ENCODE results near the gene HPCAL1. TPM values are rescaled to one million over a fixed set of nuclear protein-coding genes. Genes with fewer than 3 reads are reported as not detected.

HPCAL1 gene
- total and polyA plus RNA-seq, 2 donors (not counting 3 experiments of a cell fraction or from before 2014, with no cell fraction given) = 56.5 to 77.4 TPM

DNA sequence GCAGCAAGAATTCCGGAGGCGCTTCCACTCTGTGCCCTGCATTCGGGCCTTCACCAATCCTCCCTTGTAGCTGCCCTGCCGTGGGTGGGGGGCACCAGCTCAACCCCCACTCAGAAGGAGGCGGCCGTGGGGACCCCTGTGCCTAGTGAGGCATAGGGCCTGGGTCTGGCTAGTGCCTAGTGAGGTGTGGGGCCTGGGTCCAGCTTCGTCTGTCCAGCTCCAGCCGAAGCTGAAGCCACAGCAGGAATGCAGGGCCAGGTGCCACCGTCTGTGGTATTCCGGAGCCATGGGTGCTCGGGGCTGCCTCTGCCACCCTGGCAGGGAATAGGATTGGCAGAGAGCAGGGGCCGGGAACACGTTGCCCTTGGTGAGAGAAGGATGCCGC, 133.1 kb downstream of the HPCAL1 start:
- Histone ChIP-seq H2AFZ (ENCODE audit: low read depth, low read length) (no peak overlapping the region), H3K9me1 (replicated peaks; ENCODE audit: control insufficient read depth, extremely low read depth, insufficient read depth, low read length) (no peaks in the 10 kb centered on the region), H3K9ac (replicated peaks; ENCODE audit: extremely low read depth, insufficient read depth, low read length) (no peak overlapping the region), H4K20me1 (replicated peaks; ENCODE audit: control insufficient read depth, extremely low read depth, insufficient read depth, low read length) (no peaks in the 10 kb centered on the region), H3K27ac (ENCODE audit: insufficient read depth, low read depth, low read length) (no peak overlapping the region), H3K9me3 (replicated peaks; ENCODE audit: control insufficient read depth, insufficient read depth, low read length) (no peaks in the 10 kb centered on the region), H3K27me3 (ENCODE audit: control insufficient read depth in 2 of 2, insufficient read depth in 2 of 2, low read length in 2 of 2) (no peaks in the 10 kb centered on the region), H3K4me2 (ENCODE audit: insufficient read depth, low read length) (no peak overlapping the region), H3K79me2 (ENCODE audit: control insufficient read depth, insufficient read depth, low read length) (no peaks in the 10 kb centered on the region), H3K4me1 (ENCODE audit: control insufficient read depth, extremely low read depth, insufficient read depth, low read length) (peaks cover 3% of the 10 kb centered on the region), H3K36me3 (ENCODE audit: control insufficient read depth in 2 of 2, extremely low read depth in 1 of 2, insufficient read depth in 2 of 2, low read length in 2 of 2) (peaks cover 5 to 10% of the 10 kb centered on the region in 2 experiments), H3K4me3 (replicated peaks in 1 of 3; ENCODE audit: insufficient read depth in 1 of 3, low read depth in 1 of 3, low read length in 3 of 3) (no peak overlapping the region)
- CTCF ChIA-PET = interaction anchor here (0.8 to 10.5 kb wide), 28 partner anchors 9 to 665 kb away, joined by 3 to 565 read pairs (median 12); partner anchors contain the start of genes CYS1, HPCAL1, KLF11 and ODC1
- dilution Hi-C loops (cut with MboI; ENCODE audit: extremely low pct_ligation_motif_present, low sequenced_read_pairs) (no loop called here), intact Hi-C loops (cut with micrococcal nuclease) (loop anchor here (1.0 to 5.0 kb wide), 8 partner anchors 27 to 624 kb away; partner anchors contain the start of gene HPCAL1)
- DNase-seq (ENCODE audit: low read depth, low spot score) = no peak
- POLR2A ChIA-PET = interaction anchor here (0.6 to 1.8 kb wide), 2 partner anchors 234 to 363 kb away, joined by 3 to 6 read pairs; no protein-coding TSS in a partner anchor
- BruUV-seq (replicated peaks) = no TSS peak
- TF ChIP-seq JUN (IDR thresholded peaks at IDR 0.05; ENCODE audit: borderline replicate concordance, insufficient read depth, insufficient read length, low read depth) = no peak
- TF ChIP-seq FOS (IDR thresholded peaks at IDR 0.05; ENCODE audit: borderline replicate concordance, insufficient read depth, low read length) = no peak
- TF ChIP-seq EZH2 (IDR thresholded peaks at IDR 0.05; ENCODE audit: borderline replicate concordance, low read depth, low read length, severe bottlenecking) = no peak
- TF ChIP-seq, protein P1, sequence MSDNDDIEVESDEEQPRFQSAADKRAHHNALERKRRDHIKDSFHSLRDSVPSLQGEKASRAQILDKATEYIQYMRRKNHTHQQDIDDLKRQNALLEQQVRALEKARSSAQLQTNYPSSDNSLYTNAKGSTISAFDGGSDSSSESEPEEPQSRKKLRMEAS (IDR thresholded peaks at IDR 0.05; ENCODE audit: insufficient read depth, insufficient read length) = no peak
- TF ChIP-seq, protein P2, sequence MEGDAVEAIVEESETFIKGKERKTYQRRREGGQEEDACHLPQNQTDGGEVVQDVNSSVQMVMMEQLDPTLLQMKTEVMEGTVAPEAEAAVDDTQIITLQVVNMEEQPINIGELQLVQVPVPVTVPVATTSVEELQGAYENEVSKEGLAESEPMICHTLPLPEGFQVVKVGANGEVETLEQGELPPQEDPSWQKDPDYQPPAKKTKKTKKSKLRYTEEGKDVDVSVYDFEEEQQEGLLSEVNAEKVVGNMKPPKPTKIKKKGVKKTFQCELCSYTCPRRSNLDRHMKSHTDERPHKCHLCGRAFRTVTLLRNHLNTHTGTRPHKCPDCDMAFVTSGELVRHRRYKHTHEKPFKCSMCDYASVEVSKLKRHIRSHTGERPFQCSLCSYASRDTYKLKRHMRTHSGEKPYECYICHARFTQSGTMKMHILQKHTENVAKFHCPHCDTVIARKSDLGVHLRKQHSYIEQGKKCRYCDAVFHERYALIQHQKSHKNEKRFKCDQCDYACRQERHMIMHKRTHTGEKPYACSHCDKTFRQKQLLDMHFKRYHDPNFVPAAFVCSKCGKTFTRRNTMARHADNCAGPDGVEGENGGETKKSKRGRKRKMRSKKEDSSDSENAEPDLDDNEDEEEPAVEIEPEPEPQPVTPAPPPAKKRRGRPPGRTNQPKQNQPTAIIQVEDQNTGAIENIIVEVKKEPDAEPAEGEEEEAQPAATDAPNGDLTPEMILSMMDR (IDR thresholded peaks at IDR 0.05; ENCODE audit: extremely low read depth in 1 of 2, insufficient read depth in 1 of 2, low read depth in 1 of 2, low read length in 2 of 2) = no peak
- TF ChIP-seq GATA2 (IDR thresholded peaks at IDR 0.05; ENCODE audit: insufficient read depth, insufficient read length, low read depth, low read length) = no peak
- no peak for FAIRE-seq

Measured in endothelial cell of umbilical vein (primary cell).